HG03108 (cell line): ENCODE data around the gene RABGAP1.

ENCODE experiments used
- ATAC-seq: cut with Tn5 transposase; IDR thresholded peaks from one replicate; pipeline ENCODE4 v1.9.1; 2021; ENCODE audit warnings: moderate library complexity; ENCODE audit not compliant: unreplicated experiment

The RABGAP1 gene

DNA sequence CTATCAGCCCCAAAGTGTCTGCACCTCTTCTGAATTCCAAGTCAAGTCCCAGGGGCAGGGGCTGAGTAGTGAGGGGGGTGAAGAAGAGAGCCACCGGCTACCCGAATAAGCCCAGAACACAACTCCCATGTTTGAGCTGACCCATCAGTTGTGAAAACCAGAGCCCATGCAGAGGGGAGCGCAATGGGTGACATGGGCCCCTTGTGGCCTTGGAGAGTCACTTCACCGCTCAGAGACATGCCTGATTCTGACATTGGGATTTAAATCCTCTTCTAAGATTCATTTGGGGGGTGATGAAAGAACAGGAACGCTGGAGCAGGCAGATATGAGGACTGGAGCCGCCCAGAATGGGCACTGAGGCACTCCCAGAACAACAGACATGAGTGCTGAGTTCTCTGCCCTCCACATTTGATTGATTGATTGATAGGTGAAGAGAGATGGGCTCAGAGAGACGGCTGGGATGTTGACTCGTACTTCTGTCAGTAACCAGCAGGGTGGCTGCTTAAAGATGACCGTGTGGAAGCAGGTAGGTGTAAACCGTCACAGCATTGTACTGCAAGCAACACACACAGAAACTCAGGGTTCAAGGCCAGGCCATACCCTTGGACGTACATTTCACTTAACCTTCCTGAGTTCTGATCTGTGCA, 166.9 kb downstream of the RABGAP1 start:
- no peak for ATAC-seq

DNA sequence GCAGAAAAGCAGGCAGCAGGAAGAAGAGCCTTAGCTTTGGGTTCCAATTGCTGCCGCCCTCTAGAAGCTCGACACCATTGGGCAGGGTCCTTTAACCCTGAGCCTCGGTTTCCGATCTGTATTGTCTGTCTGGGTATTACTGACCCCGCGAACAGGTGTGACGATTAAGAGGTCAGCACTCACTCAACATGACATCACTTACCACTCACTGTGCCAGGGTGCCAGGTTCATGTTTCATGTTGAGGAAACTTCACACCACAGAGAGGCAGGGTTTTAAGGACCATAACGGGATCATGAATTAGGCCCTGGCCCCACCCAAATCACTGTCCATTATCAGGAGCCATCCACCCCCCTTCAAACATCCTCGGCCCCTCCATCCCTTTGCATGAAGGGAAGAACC, 168.2 kb downstream of the RABGAP1 start:
- ATAC-seq = no peak

DNA sequence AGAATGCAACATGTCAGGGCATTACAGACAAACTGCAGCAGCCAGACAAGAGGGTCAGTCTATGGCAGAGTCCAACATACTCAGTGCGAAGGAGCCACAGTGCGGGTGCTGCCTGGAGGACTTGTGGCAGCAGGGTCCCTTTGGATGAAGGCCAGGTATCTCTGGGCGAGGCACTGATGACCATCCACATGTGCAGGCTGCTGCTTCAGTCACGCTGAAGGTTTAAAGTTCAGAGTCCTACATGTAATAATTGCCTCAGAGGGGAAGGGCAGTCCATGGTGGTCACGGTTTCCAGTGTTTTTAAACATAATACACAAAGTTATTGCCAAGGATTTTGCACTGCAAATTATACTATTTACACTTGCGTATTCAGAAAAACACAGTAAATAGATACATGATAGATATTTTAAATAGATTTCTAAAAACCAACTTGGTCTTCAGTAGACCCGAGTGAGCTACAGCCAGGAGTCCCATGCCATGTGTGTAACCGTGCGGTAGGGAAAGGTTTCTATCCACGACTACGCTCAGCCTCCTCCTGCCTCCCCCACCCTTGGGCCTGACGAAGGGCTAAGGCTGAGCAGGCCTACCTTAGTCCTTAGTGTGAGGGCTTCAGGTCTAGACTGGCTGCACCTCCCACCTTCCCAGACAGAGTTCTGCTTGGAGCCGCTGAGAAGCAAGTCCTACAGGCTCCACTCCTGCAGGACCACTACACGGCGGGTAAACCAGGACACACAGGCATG, 168.9 kb downstream of the RABGAP1 start:
- no peak for ATAC-seq

DNA sequence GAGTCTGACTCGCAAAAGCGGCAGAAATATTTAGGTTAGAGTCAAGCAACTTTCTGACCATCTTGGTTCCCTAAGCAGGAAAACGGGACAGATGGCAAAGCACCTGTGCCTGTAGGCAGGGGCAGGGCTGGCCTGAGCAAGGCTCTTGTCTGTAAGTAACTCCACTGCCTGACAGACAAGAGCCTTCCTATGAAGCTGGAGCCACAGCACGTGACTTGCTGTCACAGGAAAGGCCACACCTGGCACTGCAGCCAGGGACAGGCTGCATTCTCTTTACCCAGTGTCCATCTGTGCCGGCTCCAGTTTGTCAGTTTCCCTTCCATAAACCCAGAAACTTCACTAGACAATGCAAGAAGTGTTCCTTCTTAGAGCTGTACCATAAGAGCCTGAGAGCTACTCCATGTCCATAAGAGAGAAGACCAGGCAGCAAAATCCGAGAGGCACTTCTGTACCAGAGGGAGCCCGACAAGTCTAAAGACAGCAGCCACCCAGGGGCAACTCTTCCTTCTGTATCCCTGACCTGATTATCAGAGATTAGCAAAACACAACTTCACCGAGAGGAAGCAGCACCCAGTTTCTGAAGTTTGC, 170.7 kb downstream of the RABGAP1 start:
- ATAC-seq = no peak

DNA sequence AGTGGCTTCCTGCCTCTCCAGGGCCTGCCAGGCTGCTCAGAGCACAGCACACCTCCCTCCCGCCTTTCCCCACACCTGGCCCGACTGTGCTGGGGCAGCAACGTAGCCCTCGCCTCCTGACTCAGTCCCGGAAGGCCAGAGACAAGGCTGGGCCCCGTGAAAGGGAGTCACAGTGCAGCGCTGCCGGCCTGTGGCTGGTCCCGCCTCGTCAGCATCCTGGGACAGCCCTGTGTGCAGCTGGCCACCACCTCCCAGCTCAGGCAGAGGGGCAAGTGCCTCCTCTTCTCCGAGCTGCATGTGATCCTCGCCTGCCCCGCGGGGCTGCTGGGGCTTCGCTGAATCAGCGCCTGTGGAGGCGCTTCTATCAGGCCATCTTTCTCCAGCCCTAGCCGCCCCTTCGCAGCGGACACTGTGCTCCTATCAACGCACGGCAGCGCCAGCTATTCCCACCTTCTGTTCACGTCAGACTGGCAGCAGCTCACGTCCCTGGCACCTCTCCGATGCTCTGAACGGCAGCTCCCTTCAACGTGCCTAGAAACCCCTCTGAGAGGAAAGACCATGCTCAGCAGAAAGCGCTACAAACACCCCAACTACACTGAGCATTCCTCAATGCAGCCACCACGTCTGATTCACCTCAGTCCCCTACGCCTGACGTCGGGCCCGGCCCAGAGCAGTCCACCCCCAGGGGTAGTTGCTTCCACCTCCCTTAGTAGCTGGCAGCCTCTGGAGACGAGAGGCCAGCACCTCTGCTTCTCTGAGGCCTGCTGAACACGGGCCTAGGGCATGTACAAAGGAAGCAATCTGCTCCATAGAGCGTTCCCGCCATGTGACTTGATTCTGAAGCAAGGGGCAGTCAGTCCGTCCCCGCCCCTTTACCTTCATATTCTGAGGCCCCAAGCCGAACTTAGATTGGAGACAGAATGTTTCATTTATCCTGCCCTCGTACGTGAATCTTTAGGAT, 171.5 kb downstream of the RABGAP1 start:
- ATAC-seq = no peak

DNA sequence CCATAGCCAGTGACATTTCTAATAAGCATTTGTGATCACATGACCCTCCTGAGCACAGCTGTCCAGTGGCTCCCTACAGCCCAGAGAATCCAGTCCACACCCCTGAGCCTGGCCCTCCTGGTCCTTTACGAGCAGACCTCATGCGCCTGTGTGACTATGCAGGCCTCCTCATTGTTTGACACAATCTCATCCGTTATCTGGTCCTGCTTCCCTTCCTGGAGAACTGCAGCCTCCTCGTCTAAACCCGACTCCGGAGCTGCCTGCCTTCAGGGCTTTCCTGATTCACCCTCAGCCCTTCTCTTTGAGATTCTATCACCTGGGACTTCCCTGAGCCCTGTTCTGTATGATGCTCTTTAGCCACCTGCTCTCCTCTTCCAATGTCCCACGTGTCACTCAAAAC, 172.4 kb downstream of the RABGAP1 start:
- no peak for ATAC-seq

DNA sequence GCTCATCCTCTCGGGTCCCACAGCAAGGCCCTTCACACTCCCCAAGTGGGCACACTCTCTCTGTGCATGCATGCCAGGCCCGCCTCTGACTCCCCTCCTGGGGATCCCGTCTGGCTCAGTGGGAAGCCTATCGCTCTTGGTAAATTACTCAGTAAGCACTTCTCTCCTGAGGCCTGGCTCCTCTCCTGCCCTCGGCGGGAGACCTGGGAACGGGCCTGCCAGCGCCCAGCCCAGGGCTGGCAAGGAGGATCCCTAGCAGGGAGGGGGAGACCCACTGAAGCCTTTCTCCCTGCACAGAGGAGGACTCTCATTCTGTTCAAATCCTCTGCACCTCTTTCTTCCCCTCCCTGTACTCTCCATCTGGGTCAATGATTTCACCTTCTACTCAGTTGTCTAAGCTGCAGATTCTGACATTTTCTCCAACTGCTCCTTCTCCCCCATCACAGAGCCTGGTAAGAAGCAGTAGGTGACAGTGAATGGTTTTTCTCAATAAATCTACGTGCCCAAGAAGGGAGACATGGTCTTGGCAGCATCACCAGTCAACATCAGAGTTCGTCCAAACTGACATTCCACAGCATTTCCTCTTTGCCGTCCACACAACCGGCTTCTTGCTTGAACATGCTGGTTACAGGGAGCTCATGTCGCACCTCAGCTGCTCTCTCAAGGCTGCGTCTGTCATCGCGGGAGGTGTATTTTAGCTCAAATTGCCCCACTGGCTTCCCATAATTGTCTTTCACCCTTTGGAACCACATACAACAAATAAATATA, 174.5 kb downstream of the RABGAP1 start:
- ATAC-seq = no peak

DNA sequence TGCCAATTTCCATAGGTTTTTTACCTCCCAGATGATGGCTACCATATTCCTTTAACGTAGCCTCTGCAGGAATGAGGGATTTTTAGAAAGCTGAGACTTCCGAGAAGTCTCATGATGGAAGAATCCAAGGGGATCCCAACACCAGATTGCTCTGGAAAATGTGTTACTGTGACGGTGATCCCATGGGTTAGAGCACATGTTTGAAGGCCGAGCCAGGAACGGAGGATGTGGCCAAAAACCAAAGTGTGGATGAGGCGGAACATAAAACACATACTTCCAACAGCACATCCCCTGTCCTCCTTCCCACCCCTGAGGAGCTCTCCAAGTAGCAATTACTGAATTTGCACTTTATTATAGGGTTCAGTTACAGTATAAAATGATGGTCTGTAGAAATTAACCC, 175.2 kb downstream of the RABGAP1 start:
- ATAC-seq = no peak

DNA sequence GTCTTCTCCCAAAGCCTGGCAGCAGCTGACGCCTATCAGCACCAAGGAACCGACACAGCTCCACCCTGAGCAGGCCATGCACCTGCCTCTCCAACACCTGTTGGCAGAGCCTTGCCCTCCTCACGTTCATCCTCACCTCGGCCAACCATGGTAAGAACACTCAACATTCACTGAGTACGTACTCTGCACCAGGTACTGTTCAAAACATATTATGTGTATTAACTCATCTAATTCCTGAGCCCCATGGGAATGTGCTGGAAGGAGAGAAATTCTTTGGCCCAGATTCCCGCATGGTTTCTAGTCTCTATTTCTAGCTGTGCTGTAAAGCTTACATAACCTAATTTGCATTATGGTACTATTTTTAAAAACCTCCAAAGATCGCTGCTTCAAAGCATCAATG, 178.7 kb downstream of the RABGAP1 start:
- no peak for ATAC-seq

DNA sequence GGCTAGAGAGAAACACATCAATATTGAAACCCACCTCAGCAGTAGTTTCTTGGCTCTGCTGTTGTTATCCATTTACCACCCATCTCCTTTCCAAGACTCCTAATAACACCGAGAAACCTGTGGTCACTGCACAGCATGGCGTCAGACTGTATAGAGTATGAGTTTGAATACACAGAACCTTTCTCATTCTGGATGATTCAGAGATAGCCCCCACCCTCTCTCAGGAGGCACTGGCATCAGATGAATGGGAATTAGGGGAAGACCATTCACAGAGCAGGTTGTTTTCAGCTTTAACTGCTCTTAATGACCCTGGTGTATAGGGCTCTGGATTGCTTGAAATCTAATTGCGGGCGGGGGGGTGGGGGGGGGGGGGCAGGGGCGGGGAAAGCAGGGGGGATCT, 179.3 kb downstream of the RABGAP1 start:
- ATAC-seq = no peak

DNA sequence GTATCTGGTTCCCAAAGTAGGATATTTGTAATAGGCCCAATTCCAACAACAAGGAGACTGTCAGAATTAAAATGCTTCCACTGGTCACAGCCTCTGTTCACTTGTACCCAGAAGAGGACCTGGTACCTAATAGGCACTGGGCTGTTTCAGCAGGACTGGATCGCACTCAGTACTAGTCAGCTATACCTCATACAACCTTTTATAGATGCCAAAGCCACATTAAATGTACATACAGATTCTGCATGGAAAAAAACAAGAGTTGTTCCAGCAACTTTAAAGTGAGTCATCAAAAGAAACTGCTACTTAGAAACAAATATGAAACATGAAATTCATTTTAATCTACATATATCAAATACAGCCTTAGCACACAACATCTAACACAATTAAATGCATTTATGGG, 180.1 kb downstream of the RABGAP1 start:
- no peak for ATAC-seq

DNA sequence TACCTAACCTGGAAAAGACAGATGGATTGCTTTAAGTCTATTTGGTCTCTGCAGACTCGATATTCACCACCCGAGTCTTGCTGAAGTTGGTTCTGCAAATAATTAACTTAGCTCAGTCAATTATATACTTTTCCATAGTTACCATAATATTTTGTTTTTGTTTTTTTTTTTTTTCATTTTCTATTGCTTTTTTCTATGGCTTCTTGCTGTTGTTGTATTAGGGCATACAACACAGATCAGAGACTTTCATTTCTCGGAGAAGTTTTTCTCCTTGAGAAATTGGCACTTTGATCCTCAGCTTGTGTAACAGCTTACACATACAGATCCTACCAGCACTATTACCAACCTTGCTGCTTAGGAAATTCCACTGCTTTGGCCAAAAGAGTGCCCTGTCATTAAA, 180.6 kb downstream of the RABGAP1 start:
- ATAC-seq = no peak

DNA sequence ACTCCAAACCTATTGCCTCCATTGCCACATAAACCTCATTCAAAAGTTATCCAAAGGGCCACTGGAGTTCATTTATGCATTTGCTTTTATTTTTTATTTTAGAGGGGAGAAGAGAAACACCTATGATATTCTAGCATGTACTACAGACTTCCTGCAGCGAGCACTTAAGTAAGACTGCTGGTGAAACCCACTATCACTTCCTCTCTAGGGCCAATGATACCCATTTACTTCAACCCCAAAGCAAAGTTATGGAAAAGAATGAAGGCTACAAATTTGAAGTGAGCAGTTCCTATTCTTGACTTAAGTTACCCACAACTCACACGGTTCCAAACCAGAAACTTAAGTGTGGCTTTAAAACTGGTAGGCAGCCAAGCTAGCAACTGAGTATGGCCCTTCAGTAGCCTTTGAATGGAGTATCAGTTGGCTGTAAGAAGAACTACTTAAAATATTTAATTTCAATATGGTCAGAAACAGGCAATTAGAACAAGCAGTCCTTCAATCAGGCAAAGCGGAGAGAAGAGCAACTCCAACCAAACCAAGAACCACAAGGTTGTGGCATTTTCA, 186.8 kb downstream of the RABGAP1 start:
- ATAC-seq = no peak

DNA sequence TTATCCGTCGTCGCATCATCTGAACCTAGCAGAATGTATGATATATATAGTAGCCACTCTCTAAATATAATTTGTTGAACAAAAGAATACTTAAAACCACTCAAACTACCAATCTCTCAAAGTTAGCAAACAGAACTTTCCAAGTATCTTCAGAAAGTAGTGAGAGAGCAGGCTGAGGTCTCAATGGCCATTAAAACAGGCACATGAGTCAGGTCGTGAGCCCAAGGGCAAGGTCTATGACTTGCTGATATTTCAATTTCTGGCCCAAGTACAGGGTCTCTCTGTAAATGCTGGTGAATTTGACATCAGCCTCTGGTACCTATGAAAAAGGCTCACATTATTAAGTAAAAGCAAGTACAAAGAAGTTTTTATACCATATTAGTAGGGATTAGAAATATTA, 187.8 kb downstream of the RABGAP1 start:
- no peak for ATAC-seq

DNA sequence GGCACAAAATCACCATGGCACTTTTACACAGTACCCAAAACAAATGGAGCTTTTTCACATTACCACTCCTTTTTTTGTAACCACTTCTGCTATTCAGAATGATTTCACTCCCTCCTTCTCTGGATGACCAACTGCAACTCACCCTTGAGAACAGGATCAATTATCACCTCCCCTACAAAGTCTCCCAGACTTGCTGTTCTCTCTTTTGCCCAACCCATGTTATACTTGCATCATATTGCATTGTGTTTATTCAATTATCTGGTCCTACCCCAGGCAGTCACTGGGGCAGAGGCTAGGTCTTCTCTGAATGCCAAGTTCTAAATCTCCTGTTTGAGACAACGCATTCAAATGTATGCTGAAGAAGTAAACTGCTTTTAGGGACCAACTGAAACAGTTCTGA, 188.6 kb downstream of the RABGAP1 start:
- no peak for ATAC-seq

DNA sequence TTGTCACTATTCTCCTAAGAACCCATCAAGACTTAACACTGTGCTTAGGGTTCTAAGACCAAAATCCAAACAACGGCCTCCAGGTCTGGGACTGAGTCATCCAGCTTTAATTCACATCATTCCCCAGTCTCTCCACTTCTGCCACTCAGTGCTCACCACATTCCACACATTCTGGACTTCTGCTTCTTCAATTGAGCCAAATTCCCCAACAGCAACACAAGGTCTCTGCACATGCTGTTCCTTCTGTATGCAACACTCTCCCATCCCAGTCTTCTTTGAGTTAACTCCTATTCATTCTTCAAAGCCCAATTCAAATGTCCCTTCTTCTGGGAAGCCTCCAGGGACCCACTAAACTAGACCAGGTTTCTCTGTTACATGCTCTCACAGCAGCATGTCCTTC, 190.4 kb downstream of the RABGAP1 start:
- no peak for ATAC-seq

DNA sequence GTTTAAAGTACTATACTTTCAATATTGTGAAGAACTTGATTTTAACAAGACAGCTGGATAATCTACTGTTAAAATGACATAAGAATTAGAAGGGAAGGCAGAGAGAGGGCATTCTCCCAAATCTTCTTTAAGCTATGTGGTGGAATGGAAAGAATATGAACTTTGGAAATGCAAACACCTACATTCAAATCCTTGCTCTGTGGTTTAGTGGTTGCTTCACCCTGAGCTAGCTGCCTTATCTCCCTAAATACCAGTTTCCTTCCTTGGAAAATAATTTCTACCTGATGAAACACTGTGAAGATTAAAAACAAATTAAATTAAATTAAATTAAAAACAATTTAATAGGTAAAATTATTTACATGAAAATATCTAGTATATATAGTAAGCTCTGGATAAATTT, 191.2 kb downstream of the RABGAP1 start:
- ATAC-seq = no peak

DNA sequence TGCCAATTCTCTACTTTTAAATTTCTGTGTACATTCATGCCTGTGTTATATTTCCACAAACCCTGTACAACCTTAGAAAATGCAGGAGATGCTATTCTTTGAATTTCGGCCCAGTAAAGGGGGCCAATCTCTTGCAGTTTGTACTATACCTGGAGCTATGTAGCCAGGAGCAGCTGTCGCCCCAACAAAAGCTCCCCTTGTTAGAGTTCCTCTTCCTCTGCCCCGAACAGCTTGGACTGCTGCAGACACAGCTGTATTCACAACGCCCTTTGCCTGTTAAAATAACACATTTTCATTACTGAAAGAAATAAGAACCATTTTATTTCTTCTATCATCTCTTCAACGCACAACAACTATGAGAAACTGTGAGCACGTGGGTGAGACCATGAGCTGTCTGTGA, 191.9 kb downstream of the RABGAP1 start:
- no peak for ATAC-seq

DNA sequence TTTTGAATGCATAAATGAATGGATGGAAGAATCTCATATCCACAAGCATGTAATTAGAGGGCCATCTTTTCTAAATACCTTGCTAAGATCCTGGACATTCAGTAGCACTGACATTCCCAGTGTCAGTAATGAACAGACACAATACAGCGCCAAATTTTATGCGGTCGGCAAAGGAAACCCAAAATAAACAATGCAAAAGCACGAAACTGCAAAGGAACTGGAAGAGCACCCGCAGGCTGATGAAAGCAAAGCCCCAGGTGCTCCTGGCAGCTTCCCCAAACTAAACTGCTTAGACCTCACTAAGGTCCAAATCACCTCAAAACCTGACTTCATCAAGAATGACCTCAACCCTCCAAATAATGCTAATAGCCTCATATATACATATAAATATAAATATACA, 194.6 kb downstream of the RABGAP1 start:
- no peak for ATAC-seq

DNA sequence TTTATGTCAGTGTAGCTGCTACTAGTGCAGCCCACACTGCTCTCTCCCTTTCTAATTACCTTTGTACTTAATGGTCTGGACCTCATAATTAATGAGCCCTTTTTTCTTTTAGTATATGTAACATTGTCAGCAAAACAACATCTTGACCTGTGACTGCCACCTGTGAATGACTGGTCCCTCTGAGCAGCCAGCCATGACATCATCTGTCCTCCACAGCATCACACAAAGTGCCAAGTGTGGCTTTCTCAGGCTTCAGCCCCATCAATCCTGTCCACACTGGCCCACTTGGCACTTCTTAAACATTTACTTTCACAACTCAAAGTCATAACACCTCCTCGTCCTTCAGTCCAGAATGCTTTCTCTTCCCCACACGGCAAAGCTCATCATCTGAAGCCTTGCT, 197.3 kb downstream of the RABGAP1 start:
- ATAC-seq = no peak
